ENCODE measurements around the gene SLC5A10.

DNA sequence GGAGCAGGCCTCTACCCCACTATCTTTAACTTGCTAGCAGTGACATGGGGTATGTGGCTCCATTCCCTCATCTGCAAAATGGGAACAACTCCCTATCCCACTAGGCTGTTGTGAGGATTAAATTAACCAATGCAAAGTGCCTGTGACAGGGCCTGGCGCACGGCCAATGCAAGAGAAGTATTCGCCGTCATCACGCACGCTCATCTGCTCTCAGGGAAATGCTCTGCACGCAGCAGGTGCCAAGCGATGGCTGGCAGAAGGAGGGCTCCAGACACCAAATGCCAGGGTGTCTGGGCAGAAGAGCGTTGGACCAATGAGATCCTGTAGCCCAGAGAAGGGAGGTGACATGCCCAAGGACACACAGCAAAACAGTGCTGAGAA, 35.3 kb downstream of the SLC5A10 start:
- TF ChIP-seq POLR2AphosphoS5 (IDR thresholded peaks at IDR 0.05) (no peak), POLR2A (IDR thresholded peaks at IDR 0.05) (no peak)
